ENCODE results near the gene GORASP2.
"Not testable (repeated sequence)": the region's sequence is repeated elsewhere in the genome, so short reads cannot be mapped to it uniquely, and the experiment has no call there.

The GORASP2 gene

GRCh38 chr2:170928824-170929685 lies at the start of gene GORASP2:
GORASP2 (plus strand) TSS chr2:170929253; CDS start chr2:170929341, 88 bp downstream.
- DNase-seq: peak; percentile 99

GRCh38 chr2:170881840-170882239 lies 47.2 kb upstream of the GORASP2 start:
- no peak for DNase-seq

GRCh38 chr2:170882758-170883157 lies 46.3 kb upstream of the GORASP2 start:
- no peak for DNase-seq

GRCh38 chr2:170883683-170884082 lies 45.4 kb upstream of the GORASP2 start:
- no peak for DNase-seq

GRCh38 chr2:170885130-170885791 lies 43.8 kb upstream of the GORASP2 start:
- DNase-seq: no peak

GRCh38 chr2:170886386-170886785 lies 42.7 kb upstream of the GORASP2 start:
- DNase-seq: no peak

GRCh38 chr2:170887496-170887895 lies 41.6 kb upstream of the GORASP2 start:
- DNase-seq: no peak

- DNase-seq: no peak
These were observed 41.2 kb upstream of the GORASP2 start for GRCh38 chr2:170887896-170888295.

- DNase-seq: no peak
These were observed 37.2 kb upstream of the GORASP2 start for GRCh38 chr2:170891893-170892292.

GRCh38 chr2:170892391-170892951 lies 36.6 kb upstream of the GORASP2 start:
- DNase-seq: no peak

GRCh38 chr2:170895023-170895757 lies 33.9 kb upstream of the GORASP2 start:
- no peak for DNase-seq

GRCh38 chr2:170896622-170897021 lies 32.4 kb upstream of the GORASP2 start:
- DNase-seq: no peak

- DNase-seq: no peak
These were observed 31.9 kb upstream of the GORASP2 start for GRCh38 chr2:170897108-170897507.

GRCh38 chr2:170905864-170906263 lies 23.2 kb upstream of the GORASP2 start:
- no peak for DNase-seq

- DNase-seq: no peak
These were observed 17.7 kb upstream of the GORASP2 start for GRCh38 chr2:170911314-170911889.

GRCh38 chr2:170914994-170915666 lies 13.9 kb upstream of the GORASP2 start:
- not testable (repeated sequence) for DNase-seq

GRCh38 chr2:170917219-170917913 lies 11.7 kb upstream of the GORASP2 start:
- DNase-seq: no peak

GRCh38 chr2:170917957-170918356 lies 11.1 kb upstream of the GORASP2 start:
- DNase-seq: no peak

- not testable (repeated sequence) for DNase-seq
These were observed 7.2 kb upstream of the GORASP2 start for GRCh38 chr2:170921873-170922272.

GRCh38 chr2:170922634-170923494 lies 6.2 kb upstream of the GORASP2 start:
- DNase-seq: no peak

GRCh38 chr2:170923799-170924198 lies 5.3 kb upstream of the GORASP2 start:
- no peak for DNase-seq
